Cardiac atrium fibroblast (primary cell): ENCODE measurements around the gene COL9A1. TPM values are rescaled to one million over a fixed set of nuclear protein-coding genes. Genes with fewer than 3 reads are reported as not detected.

Source experiments
- total RNA-seq: library from RNA; depleted of rRNA; stranded (reverse); fragments of >200 nt; gene quantifications from 2 replicates; pipeline ENCODE4 v1.2.3, GENCODE V29; 2015

COL9A1 gene
- total RNA-seq: not detected in 2 replicates

DNA sequence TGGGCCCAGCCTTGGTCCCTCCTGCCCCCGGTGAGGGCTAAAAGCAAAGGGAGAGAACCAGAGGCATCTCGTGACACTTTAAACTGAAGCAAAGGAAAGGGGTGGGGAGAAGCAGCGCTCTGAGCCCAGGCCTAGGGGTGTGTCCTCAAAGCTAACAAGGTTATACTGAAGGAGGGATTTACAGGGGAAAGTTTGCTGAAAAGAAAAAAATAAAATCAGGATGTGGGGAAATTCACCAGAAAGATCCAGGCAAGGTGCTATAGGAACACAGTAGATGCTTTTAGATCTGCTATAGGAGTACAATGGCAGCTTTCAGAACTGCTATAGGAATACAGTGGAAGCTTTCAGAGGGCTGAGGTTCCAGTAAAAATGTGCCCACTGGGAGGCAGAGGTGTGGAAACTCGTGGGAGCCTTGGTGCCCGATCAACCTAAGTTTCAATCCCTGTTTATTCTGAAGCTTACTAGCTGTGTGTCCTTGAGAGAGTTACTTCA lies at the start of gene COL9A1:
Gene COL9A1 (minus strand): TSS at position 51 of the 492 bp plus-strand sequence. CDS start 160 bp downstream, outside the sequence.

Other genes with a start within 250 kb of the COL9A1 start
- gene FAM135A, start 110.4 kb upstream of the COL9A1 start, total RNA-seq: 6.0 and 9.4 TPM in 2 replicates